Lung (tissue), 12 donors: ENCODE measurements around the gene HRH3. TPM values are rescaled to one million over a fixed set of nuclear protein-coding genes. Genes with fewer than 3 reads are reported as not detected.

Source experiments
- ATAC-seq: fragments of 200-7000 bp; cut with Tn5 transposase; one replicate; pipeline ENCODE4 v1.9.1; 2020; ENCODE audit warnings: moderate number of reproducible peaks; ENCODE audit not compliant: insufficient read depth, low FRiP score
- DNase-seq, 3 donors: peaks; one replicate each; pipeline ENCODE4 v3.0.0-alpha.2; 2013 to 2017
- H3K27ac ChIP-seq, 2 donors: one replicate each; pipeline ENCODE4 v1.5.1; 2013; ENCODE audit warnings: mild to moderate bottlenecking in 2 of 2, moderate library complexity in 2 of 2, control low read depth in 1 of 2, inconsistent platforms in 1 of 2, low read depth in 1 of 2, low read length in 1 of 2
- H3K27me3 ChIP-seq, 3 donors: one replicate each; pipeline ENCODE4 v1.5.1; 2013; ENCODE audit warnings: low read length in 2 of 3; ENCODE audit not compliant: control insufficient read depth in 3 of 3, insufficient read depth in 3 of 3
- H3K36me3 ChIP-seq, 4 donors: one replicate each; pipeline ENCODE4 v1.5.1; 2013; ENCODE audit warnings: low read length in 4 of 4, mild to moderate bottlenecking in 1 of 4, moderate library complexity in 1 of 4; ENCODE audit not compliant: control insufficient read depth in 4 of 4, insufficient read depth in 4 of 4
- H3K4me1 ChIP-seq, 5 donors: one replicate each; pipeline ENCODE4 v1.5.1; 2013; ENCODE audit warnings: low read length in 5 of 5, mild to moderate bottlenecking in 2 of 5, moderate library complexity in 1 of 5; ENCODE audit not compliant: control insufficient read depth in 5 of 5, insufficient read depth in 5 of 5
- H3K4me3 ChIP-seq: one replicate; pipeline ENCODE4 v1.5.1; 2013; ENCODE audit warnings: mild to moderate bottlenecking, control low read depth, moderate library complexity
- H3K9ac ChIP-seq, 2 donors: one replicate each; pipeline ENCODE4 v1.5.1; 2013; ENCODE audit warnings: low read length in 2 of 2, control low read depth in 1 of 2; ENCODE audit not compliant: insufficient read depth in 1 of 2
- H3K9me3 ChIP-seq, 4 donors: one replicate each; pipeline ENCODE4 v1.5.1; 2013; ENCODE audit warnings: low read length in 3 of 4, mild to moderate bottlenecking in 1 of 4, moderate library complexity in 1 of 4; ENCODE audit not compliant: control insufficient read depth in 4 of 4, insufficient read depth in 3 of 4
- CTCF ChIP-seq: IDR thresholded peaks from 2 replicates; pipeline ENCODE4 v1.5.1; 2012; ENCODE audit warnings: mild to moderate bottlenecking; ENCODE audit errors: control extremely low read depth, extremely low read depth
- WGBS, 2 donors: extraction: QIAGEN DNeasy Blood & Tissue Kit; methylation state at CpG; one replicate each; pipeline ENCODE4 v1.1.7; 2013; 5-methylcytosine and 5-hydroxymethylcytosine counted together
- polyA plus RNA-seq, 2 donors: library from polyadenylated mRNA; stranded (reverse); fragments of 200-250 nt; gene quantifications; one replicate each; pipeline ENCODE4 v1.2.1, GENCODE V29; 2013
- total RNA-seq, 2 donors: library from RNA; depleted of rRNA in 1 of 2; stranded (reverse); fragments of >200 nt in 1 of 2; gene quantifications; one replicate each; pipeline ENCODE4 v1.2.1, GENCODE V29; 2014 to 2021
- donor health status: control.
- donor health status: control.
- donor health status: Bipolar disorder and iron deficiency.
- donor health status: healthy.
- donor health status: DM: yes; HTN: yes; CAD: no.

Gene HRH3
- total and polyA plus RNA-seq, 4 donors: not detected

GRCh38 chr20:62212299-62212698 lies 7.8 kb downstream of the HRH3 start:
- H3K36me3 ChIP-seq: peaks cover 0 to 4% (median 0%) of the 10 kb centered on the region in 4 donors
- H3K4me1 ChIP-seq: peaks cover 0 to 2% (median 0%) of the 10 kb centered on the region in 5 donors
- WGBS, 2 donors: 34 to 48% methylated on average over 10 of the region's 10 CpGs
- H3K4me3 ChIP-seq: no peak overlapping the region
- ATAC-seq (no peak), DNase-seq (no peak)
- peaks cover 5 to 35% (median 8%) of the 10 kb centered on the region in 3 donors for H3K27me3 ChIP-seq
- no peaks in the 10 kb centered on the region for H3K9me3 ChIP-seq
- TF ChIP-seq CTCF: no peak
- H3K9ac ChIP-seq: no peak overlapping the region
- H3K27ac ChIP-seq: no peak overlapping the region

- no peak for TF ChIP-seq CTCF
- Histone ChIP-seq H3K4me3 (no peak overlapping the region), H3K36me3 (peaks cover 0 to 5% (median 0%) of the 10 kb centered on the region in 4 donors), H3K9me3 (no peaks in the 10 kb centered on the region), H3K4me1 (peaks cover 0 to 2% (median 0%) of the 10 kb centered on the region in 5 donors), H3K27ac (no peak overlapping the region), H3K9ac (no peak overlapping the region), H3K27me3 (peaks cover 3 to 30% (median 4%) of the 10 kb centered on the region in 3 donors)
- 63 to 73% methylated on average over 9 of the region's 9 CpGs for WGBS, 2 donors
- DNase-seq: no peak
- ATAC-seq: no peak
Measured at GRCh38 chr20:62211769-62212288, 8.2 kb downstream of the HRH3 start.

- H3K4me3 ChIP-seq: no peak overlapping the region
- H3K27ac ChIP-seq: no peak overlapping the region
- no peak overlapping the region for H3K9ac ChIP-seq
- no peak for DNase-seq
- no peak for ATAC-seq
- H3K4me1 ChIP-seq: peaks cover 0 to 2% (median 0%) of the 10 kb centered on the region in 5 donors
- TF ChIP-seq CTCF: no peak
- 79 to 90% methylated on average over 8 of the region's 8 CpGs for WGBS, 2 donors
- peaks cover 0 to 5% (median 0%) of the 10 kb centered on the region in 4 donors for H3K36me3 ChIP-seq
- peaks cover 0 to 29% (median 4%) of the 10 kb centered on the region in 3 donors for H3K27me3 ChIP-seq
- H3K9me3 ChIP-seq: no peaks in the 10 kb centered on the region
Measured at GRCh38 chr20:62211216-62211615, 8.9 kb downstream of the HRH3 start.

- no peak overlapping the region for H3K9ac ChIP-seq
- WGBS, 2 donors: 53 to 60% methylated on average over 21 of the region's 21 CpGs
- DNase-seq (no peak), ATAC-seq (no peak)
- no peak overlapping the region for H3K27ac ChIP-seq
- H3K36me3 ChIP-seq: peaks cover 0 to 5% (median 0%) of the 10 kb centered on the region in 4 donors
- TF ChIP-seq CTCF: no peak
- peaks cover 0 to 2% (median 0%) of the 10 kb centered on the region in 5 donors for H3K4me1 ChIP-seq
- H3K4me3 ChIP-seq: no peak overlapping the region
- no peaks in the 10 kb centered on the region for H3K9me3 ChIP-seq
- peaks cover 0 to 29% (median 4%) of the 10 kb centered on the region in 3 donors for H3K27me3 ChIP-seq
Measured at GRCh38 chr20:62210496-62210855, 9.6 kb downstream of the HRH3 start.
